ENCODE measurements around the gene THAP6. TPM values are rescaled to one million over a fixed set of nuclear protein-coding genes. Genes with fewer than 3 reads are reported as not detected.

Gene THAP6
- total and polyA plus RNA-seq, 2 of the 8 experiments (the other 6 are each of a cell fraction or from before 2014, with no cell fraction given) = 3.3 to 9.7 TPM

DNA sequence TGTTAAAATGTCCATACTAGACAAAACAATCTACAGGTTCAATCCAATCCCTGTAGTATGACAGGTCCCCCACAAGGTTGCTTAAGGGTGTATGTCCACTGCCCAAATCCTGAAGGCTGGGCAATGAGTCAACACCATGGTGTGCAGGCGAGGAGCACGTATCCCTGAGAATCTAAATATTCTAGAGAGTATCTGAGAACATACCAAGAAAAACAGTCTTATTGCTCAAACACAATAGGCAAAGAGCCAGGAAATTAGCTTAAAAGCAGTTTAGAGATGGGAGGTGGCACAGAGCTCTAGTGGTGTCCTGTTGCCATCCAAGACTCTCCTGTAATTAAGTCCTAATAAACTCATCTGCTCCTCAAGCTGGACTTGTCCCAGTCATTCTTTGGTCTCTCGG lies 37.1 kb upstream of the THAP6 start:
- no peak overlapping the region for H3K27ac ChIP-seq (ENCODE audit: low read depth, low read length)
- no peak for TF ChIP-seq RFX5 (IDR thresholded peaks at IDR 0.05; ENCODE audit: borderline replicate concordance, low read depth, low read length)
- TF ChIP-seq ZNF274 (IDR thresholded peaks at IDR 0.05; ENCODE audit: borderline replicate concordance, extremely low read depth, low read length) = no peak
- no peak for TF ChIP-seq YY1 (IDR thresholded peaks at IDR 0.05; ENCODE audit: low read depth, low read length)
- no peak for TF ChIP-seq HDAC2 (IDR thresholded peaks at IDR 0.05; ENCODE audit: borderline replicate concordance in 1 of 2, low read depth in 2 of 2, low read length in 2 of 2)
- TF ChIP-seq EZH2 (IDR thresholded peaks at IDR 0.05; ENCODE audit: low read depth, low read length, severe bottlenecking) = no peak
- TF ChIP-seq SP2 (IDR thresholded peaks at IDR 0.05; ENCODE audit: low read length) = no peak
- no peak for TF ChIP-seq SP4 (IDR thresholded peaks at IDR 0.05; ENCODE audit: low read length)
- TF ChIP-seq CREB1 (IDR thresholded peaks at IDR 0.05) = no peak
- TF ChIP-seq, protein P1, sequence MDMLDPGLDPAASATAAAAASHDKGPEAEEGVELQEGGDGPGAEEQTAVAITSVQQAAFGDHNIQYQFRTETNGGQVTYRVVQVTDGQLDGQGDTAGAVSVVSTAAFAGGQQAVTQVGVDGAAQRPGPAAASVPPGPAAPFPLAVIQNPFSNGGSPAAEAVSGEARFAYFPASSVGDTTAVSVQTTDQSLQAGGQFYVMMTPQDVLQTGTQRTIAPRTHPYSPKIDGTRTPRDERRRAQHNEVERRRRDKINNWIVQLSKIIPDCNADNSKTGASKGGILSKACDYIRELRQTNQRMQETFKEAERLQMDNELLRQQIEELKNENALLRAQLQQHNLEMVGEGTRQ (IDR thresholded peaks at IDR 0.05; ENCODE audit: low read length) = no peak
- no peak for TF ChIP-seq NANOG (IDR thresholded peaks at IDR 0.05; ENCODE audit: insufficient read depth, low read depth, low read length, poor library complexity, severe bottlenecking)
- TF ChIP-seq, protein P2, sequence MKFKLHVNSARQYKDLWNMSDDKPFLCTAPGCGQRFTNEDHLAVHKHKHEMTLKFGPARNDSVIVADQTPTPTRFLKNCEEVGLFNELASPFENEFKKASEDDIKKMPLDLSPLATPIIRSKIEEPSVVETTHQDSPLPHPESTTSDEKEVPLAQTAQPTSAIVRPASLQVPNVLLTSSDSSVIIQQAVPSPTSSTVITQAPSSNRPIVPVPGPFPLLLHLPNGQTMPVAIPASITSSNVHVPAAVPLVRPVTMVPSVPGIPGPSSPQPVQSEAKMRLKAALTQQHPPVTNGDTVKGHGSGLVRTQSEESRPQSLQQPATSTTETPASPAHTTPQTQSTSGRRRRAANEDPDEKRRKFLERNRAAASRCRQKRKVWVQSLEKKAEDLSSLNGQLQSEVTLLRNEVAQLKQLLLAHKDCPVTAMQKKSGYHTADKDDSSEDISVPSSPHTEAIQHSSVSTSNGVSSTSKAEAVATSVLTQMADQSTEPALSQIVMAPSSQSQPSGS (IDR thresholded peaks at IDR 0.05; ENCODE audit: low read length) = no peak
- TF ChIP-seq NRF1 (IDR thresholded peaks at IDR 0.05; ENCODE audit: low read depth, low read length) = no peak

More for the DNA sequence above, 37.1 kb upstream of the THAP6 start:
- Histone ChIP-seq H3K56ac (replicated peaks; ENCODE audit: insufficient read length, low read depth, low read length) (no peak overlapping the region), H3K4me3 (ENCODE audit: extremely low read depth in 1 of 4, insufficient read depth in 2 of 4, low read depth in 3 of 4, low read length in 4 of 4) (no peak overlapping the region), H3K9me3 (ENCODE audit: insufficient read depth in 2 of 2, low read depth in 1 of 2, low read length in 1 of 2) (no peaks in the 10 kb centered on the region), H3K79me2 (ENCODE audit: control insufficient read depth in 1 of 2, insufficient read depth in 2 of 2, low read length in 2 of 2) (no peaks in the 10 kb centered on the region), H3K4ac (replicated peaks; ENCODE audit: insufficient read length, low read depth, low read length) (no peak overlapping the region), H3K79me1 (ENCODE audit: low read depth, low read length) (no peaks in the 10 kb centered on the region), H4K91ac (replicated peaks; ENCODE audit: insufficient read length, low read length) (no peak overlapping the region), H3K14ac (ENCODE audit: insufficient read length) (no peak overlapping the region), H2BK12ac (ENCODE audit: low read depth, low read length) (no peak overlapping the region), H3K27me3 (replicated peaks in 1 of 4; ENCODE audit: control insufficient read depth in 3 of 4, extremely low read depth in 1 of 4, insufficient read depth in 3 of 4, low read length in 3 of 4) (no peaks in the 10 kb centered on the region), H2BK5ac (ENCODE audit: low read depth, low read length) (no peak overlapping the region), H3K23me2 (ENCODE audit: low read depth, low read length) (no peaks in the 10 kb centered on the region), H3K18ac (ENCODE audit: extremely low read depth, low read length) (no peak overlapping the region), H3K4me1 (replicated peaks in 1 of 4; ENCODE audit: control insufficient read depth in 3 of 4, insufficient read depth in 4 of 4, low read length in 3 of 4) (no peaks in the 10 kb centered on the region), H4K5ac (ENCODE audit: insufficient read length, low read depth, low read length) (no peak overlapping the region), H3K23ac (ENCODE audit: insufficient read length) (no peak overlapping the region), H2AFZ (ENCODE audit: low read length) (no peak overlapping the region), H2AK5ac (ENCODE audit: low read depth, low read length) (no peak overlapping the region), H2BK15ac (ENCODE audit: low read length) (no peak overlapping the region), H4K8ac (ENCODE audit: extremely low read depth, insufficient read depth, low read length) (no peak overlapping the region), H2BK120ac (replicated peaks; ENCODE audit: low read depth, low read length) (no peak overlapping the region), H3K4me2 (ENCODE audit: insufficient read depth in 1 of 2, low read depth in 2 of 2, low read length in 2 of 2) (no peak overlapping the region), H2BK20ac (ENCODE audit: low read length) (no peak overlapping the region), H4K20me1 (replicated peaks in 1 of 2; ENCODE audit: control insufficient read depth in 1 of 2, insufficient read depth in 2 of 2, low read length in 2 of 2) (no peaks in the 10 kb centered on the region), H3K36me3 (ENCODE audit: control insufficient read depth in 2 of 4, insufficient read depth in 4 of 4, low read length in 3 of 4) (peaks cover 0 to 14% (median 4%) of the 10 kb centered on the region in 4 experiments; a peak in 6 of 8 replicates), H3K9ac (replicated peaks in 1 of 4; ENCODE audit: extremely low read depth in 1 of 4, low read depth in 3 of 4, low read length in 3 of 4) (no peak overlapping the region)
- FAIRE-seq (no peak), DNase-seq (ENCODE audit: low read depth in 1 of 2, low spot score in 2 of 2) (no peak)
- ChIA-PET POLR2A (ENCODE audit: partially characterized antibody) (no interaction called here), CTCF (ENCODE audit: partially characterized antibody) (no interaction called here)
- 93% methylated on average over 3 of the region's 3 CpGs; no CpG with 5 or more reads in 1 of the 2 experiments for WGBS, 2 experiments (ENCODE audit: extremely low coverage in 1 of 2, insufficient coverage in 1 of 2, insufficient read length in 1 of 2, insufficient replicate concordance in 2 of 2, low coverage in 1 of 2, low lambda C conversion rate in 2 of 2, missing lambda C conversion rate in 1 of 2)
